ENCODE data around the gene CLN5.

- TF ChIP-seq RNF219 (CRISPR knock-in tag; IDR thresholded peaks at IDR 0.05) (no peak), ELF4 (CRISPR knock-in tag; IDR thresholded peaks at IDR 0.05; ENCODE audit: borderline replicate concordance) (no peak), TP53 (CRISPR knock-in tag; conservative IDR thresholded peaks at IDR 0.05) (no peak), SIN3A (IDR thresholded peaks at IDR 0.05; ENCODE audit: borderline replicate concordance, low read depth, low read length) (no peak), CTCF (CRISPR knock-in tag; IDR thresholded peaks at IDR 0.05) (no peak), HOXA9 (CRISPR knock-in tag; IDR thresholded peaks at IDR 0.05; ENCODE audit: borderline replicate concordance) (no peak), PHF8 (CRISPR knock-in tag; IDR thresholded peaks at IDR 0.05) (no peak)
Observed at GRCh38 chr13:77028202-77028601, 36.3 kb downstream of the CLN5 start.

Measured in HepG2 (cell line).